CD4-positive, alpha-beta T cell treated with Interleukin-15 for 1 hour (primary cell): ENCODE results near the gene MLXIP.

Experiments used
- DNase-seq: peaks from one replicate; pipeline ENCODE4 v3.0.0-alpha.2; 2020

The MLXIP gene

DNA sequence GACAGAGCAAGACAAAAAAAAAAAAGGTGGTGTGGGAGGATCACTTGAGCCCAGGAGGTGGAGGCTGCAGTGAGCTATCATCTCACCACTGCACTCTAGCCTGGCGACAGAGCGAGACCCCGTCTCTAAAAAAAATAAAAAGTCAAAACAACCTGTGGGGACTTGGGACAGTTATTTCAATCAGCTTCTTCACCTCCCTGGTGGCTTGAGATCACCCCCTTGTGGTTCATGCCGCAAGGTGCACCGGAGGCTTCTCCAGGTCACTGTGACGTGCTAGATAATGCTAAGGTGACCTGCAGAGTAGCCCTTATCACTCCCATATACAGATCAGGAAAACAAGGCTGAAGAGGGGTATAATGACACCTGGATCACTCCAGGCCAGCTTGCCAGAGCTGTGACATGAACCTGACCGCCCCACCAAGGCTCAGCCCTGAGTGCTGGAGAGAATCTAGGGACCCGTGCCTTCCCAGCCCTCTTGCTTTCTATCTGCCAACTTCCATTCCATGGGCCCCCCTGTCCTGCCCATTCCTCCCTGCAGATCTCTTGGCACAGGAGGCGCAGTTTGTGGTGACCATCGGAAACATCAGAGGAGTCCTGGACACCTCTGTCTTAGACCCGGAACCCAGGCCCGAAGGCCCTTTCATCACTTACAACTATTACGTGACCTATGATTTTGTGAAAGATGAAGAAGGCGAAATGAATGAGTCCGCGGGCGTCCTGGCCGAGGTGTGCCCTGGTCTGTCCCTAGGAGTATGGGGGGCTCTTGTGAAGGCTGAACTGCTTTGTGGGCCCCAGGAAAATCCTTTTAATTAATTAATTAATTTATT lies 112.5 kb downstream of the MLXIP start:
- DNase-seq: peak; percentile 69

DNA sequence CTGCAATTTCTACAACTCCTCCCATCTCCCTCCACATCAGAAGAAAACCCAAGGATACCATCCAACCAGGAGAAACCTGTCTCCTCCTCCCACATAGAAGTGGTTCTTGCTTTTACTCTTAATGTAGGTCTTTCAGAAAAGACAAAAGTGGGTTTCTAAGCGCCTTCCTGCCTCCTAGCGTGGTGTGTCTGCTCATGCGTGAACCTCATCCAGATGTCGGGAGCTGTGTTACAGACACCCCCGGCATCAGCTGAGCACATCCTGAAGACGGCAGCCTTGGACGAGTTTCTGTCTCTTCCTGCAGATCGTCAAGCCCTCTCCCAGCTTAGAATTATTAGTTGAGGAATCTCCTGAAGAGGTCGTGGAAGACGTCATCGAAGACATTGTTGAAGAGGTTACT lies 113.9 kb downstream of the MLXIP start:
- DNase-seq: no peak

DNA sequence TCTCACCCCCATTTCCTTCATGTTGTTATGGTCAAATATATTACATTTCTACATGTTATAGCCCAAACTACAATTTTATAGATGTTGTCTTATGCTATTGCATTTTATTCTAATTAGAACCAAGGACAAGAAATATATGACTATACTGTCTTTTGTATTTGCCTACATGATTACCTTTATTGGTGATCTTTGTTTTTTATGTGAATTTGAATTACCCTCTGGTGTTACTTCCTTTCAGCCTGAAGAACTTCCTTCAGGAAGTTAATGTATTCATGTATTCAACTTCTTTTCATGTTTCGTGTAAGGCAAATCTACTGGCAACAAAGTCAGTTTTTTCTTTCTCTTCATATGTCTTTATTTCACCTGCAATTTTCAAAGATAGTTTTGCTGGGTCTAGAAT lies 116.2 kb downstream of the MLXIP start:
- DNase-seq: no peak

DNA sequence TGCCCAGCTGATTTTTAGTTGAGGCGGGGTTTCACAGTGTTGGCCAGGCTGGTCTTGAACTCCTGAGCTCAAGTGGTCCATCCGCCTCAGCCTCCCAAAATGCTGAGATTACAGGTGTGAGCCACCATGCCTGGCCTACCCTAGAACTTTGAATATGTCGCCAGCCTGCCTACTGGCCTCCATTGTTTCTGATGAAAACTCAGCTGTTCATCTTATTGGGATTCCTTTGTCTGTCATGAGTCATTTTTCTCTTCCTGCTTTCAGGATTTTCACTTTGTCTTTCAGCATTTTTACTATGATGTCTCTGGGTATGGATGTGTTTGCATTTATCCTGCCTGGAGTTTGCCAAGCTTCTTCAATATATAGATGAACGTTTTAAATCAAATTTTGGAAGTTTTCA lies 116.8 kb downstream of the MLXIP start:
- DNase-seq: no peak
